GM03348 (cell line): ENCODE results near the gene TCERG1L.
"Not testable (repeated sequence)": the region's sequence is repeated elsewhere in the genome, so short reads cannot be mapped to it uniquely, and the experiment has no call there.

Source experiments
- DNase-seq: peaks from one replicate; pipeline ENCODE4 v3.0.0; 2012; ENCODE audit warnings: low spot score

TCERG1L gene

DNA sequence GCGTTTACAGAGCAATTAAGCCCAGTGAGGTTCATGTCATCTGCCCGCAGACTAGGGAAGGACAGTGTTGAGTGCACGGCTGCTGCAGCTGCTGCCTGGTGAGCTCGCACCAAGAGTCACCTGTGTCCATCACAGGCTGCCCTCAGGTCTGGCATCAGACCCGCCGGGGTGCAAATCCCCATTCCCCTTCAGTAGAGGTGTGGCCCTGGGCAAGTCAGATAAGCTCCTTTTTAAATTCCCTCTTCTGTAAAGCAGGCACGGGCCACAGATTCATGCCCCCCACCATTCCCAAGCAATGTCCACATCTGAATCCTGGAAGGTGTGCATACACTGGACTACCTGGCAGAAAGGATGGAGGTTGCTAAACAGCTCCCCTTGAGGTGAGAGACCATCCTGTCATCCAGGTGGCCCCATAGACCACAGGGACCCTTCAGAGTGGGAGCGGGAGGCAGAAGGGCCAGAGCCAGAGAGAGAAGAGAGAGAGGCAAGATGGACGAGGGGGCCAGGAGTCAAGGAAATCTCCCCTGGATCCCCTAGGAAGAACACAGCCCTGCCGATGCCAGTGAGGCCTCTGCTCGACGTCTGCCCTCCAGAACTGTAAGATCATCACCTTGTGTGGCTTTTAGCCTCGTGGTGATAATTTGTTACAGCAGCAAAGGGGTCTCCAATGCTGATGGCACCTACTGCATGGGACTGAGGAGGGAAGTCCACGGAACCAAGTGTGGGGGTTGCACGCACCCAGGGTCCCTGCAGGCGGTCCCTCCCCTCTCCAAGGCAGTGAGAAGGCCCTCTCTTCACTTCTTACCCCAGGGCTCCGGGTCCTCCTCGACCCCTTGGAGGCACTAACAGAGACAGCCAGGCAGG lies 168.8 kb downstream of the TCERG1L start:
- no peak for DNase-seq

DNA sequence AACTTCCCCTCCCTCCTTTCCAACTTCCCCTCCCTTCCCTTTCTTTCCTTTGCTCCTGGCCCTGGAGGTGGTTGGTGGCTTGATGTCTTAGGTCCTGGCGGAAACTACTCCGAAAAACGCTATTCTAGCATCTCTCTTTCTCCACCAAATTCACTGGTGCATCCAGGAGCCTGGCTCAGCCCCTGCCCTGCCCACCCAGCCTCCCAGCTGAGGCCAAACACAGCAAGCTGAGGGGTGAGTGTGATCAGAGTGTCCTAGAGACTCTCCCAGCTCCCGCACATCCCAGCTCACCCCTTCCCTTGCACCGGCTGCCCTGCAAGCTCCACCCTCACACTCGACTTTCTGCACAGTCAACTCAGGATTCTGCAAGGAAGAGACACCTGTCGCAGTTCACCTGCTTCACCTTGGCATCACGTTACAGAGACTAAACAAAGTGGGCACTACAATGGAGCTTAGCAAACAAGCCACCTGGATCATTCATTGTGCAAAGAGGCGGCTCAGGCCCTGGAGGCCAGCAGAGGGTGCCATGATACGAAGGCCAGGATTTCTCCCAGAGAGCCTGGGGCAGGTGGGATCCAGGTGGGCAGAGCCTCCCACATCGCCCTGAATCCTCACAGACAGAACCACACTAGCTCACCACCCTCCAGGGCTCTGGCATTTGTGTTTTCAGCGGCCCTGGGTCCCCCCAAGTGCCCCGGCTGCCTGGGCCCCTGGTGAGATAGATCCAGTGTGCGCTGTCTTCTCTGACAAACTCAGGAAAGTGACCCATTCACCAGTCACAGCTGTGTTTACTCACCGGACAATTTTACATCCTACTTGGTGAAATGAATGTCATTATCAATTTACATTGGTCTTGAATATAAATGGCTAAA lies 169.6 kb downstream of the TCERG1L start:
- no peak for DNase-seq

GRCh38 chr10:131141207-131141606 lies 170.3 kb downstream of the TCERG1L start:
- no peak for DNase-seq

DNA sequence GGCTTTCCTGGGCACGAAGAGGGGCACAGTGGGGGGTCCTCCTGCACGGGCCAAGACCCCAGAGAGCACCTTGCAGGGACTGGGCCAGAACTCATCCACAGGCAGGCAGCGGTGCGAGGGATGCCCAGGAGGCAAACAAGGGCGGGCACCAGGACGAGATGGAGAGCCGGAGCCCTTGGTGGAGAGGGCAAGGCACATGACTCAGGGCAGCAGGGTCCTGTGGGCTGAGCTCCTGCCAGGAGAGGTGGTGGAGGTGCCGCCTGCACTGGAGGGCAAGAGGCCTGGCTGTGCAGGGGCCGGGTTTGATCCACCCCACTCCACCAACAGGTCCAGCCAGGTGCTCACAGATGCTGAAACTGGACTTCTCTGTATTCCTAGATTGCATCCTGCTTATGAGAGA lies 170.9 kb downstream of the TCERG1L start:
- no peak for DNase-seq

DNA sequence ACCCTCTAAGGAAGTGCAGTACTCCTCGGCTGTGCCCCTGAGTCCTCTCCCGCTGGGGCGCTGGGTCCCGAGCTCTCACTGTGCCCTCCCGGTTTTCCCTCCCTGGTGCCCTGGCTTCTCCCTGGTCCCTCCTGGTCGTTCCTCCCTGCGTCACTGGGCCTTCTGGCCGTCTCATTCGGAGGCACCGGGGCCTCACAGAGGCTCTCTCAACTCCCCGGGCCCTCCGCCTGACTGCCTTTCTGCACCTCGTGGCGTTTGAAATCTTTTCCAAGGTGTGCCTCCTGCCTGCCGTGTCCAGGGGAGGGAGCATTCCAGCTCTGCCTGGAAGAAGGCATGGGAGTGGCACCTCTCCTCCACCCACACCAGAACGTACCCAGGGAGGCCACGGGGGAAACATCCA lies 174.3 kb downstream of the TCERG1L start:
- DNase-seq, result no peak

DNA sequence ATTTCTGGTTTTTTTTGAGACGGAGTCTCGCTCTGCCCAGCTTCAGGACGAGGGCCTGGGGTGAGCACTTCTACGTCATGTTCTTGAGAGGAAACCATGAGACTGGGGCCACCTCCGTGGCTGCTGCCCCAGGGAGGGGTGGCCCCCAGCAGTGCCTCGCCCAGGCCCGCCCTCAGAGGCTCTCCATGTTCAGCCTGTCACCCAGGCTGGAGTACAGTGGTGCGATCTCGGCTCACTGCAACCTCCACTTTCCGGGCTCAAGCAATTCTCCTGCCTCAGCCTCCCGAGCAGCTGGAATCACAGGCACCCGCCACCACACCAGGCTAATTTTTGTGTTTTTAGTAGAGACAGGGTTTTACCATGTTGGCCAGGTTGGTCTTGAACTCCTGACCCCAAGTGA lies 175.2 kb downstream of the TCERG1L start:
- DNase-seq, result not testable (repeated sequence)

GRCh38 chr10:131135716-131136115 lies 175.8 kb downstream of the TCERG1L start:
- DNase-seq, result no peak

- DNase-seq, result no peak
These were observed 176.9 kb downstream of the TCERG1L start for GRCh38 chr10:131134651-131135050.

DNA sequence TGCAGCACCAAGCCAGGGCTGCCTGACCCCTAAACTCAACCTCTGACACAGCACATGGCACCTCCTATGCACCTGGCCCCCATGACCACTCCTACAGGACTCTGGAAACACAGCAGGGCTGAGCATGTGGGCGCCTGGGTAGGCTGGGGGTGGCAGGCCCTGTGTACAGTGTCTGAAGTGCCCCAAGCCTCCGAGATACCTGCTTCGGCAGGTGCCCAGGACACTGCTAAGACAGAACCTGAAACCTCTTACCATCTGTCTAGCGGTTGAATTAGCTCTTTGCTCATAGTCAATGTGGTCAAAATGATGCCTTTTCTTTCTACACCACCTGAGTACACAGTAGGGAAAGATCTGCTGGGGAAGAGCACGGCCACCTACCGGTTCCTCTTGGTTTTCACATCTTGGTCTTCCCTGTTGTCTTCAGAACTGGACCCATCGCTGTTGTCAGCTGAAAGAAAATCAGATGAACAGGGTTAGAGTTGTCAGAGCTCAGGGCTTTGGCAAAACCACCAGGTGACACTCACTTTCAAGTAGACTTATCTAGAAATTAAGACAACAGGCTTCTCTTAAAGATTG lies 177.4 kb downstream of the TCERG1L start:
- DNase-seq, result no peak

- no peak for DNase-seq
These were observed 178.8 kb downstream of the TCERG1L start for GRCh38 chr10:131132681-131133080.

GRCh38 chr10:131131726-131132591 lies 179.6 kb downstream of the TCERG1L start:
- DNase-seq, result no peak

- no peak for DNase-seq
These were observed 181.5 kb downstream of the TCERG1L start for GRCh38 chr10:131130025-131130424.

DNA sequence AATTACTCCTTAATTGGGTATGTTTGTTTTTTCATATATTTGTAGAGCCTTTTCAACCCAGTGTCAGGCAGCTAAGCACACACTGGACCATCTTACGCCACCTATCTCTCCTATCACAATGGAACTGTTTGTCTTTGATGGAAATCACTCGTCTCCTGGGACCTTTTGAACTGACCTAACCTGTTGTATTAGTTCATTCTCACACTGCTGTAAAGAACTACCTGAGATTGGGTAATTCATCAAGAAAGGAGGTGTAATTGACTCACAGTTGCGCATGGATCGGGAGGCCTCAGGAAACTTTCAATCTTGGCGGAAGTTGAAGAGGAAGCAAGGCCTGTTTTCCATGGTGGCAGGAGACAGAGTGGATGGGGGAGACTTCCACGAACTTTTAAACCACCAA lies 182.0 kb downstream of the TCERG1L start:
- no peak for DNase-seq

GRCh38 chr10:131128731-131129130 lies 182.8 kb downstream of the TCERG1L start:
- no peak for DNase-seq

DNA sequence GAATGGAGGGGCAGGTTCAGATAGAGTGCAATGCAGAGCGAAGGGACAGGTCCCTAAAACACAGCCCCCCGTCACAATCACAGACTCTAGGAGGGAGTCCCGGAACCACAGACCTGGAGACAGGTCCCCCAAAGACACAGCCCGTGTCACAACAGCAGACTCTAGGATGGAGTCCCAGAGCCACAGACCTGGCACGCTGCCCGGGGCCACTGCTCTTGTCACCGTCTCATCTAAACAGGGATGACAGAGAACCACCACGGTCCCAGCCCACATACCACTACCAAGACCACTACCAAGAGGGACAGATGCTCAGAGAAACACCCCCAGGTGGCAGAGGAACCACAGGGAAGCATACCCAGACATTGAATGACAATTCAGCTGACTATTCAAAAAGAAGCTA lies 183.9 kb downstream of the TCERG1L start:
- DNase-seq, result no peak

DNA sequence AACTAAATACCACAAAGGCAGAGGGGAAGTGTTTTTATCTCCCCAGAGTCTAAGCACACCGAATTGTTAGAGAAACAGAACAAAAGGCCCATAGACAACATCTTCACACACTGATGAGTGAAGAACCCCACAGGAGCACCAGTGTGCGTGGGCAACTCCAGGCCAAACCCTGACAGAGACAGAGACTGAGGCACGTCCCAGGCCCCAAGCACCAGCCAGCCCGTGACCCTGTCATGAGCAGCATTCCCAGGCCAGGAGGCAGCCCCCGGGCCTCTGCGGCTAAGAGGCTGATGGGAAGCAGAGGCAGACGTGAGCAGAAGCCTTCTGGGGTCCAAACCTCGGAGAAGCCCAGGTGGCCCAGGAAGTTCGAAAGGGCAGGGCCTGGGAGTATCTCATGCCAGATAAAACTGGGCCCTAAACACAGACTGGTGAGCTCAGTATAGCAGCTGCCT lies 184.4 kb downstream of the TCERG1L start:
- no peak for DNase-seq

GRCh38 chr10:131126321-131127137 lies 185.0 kb downstream of the TCERG1L start:
- DNase-seq, result no peak

DNA sequence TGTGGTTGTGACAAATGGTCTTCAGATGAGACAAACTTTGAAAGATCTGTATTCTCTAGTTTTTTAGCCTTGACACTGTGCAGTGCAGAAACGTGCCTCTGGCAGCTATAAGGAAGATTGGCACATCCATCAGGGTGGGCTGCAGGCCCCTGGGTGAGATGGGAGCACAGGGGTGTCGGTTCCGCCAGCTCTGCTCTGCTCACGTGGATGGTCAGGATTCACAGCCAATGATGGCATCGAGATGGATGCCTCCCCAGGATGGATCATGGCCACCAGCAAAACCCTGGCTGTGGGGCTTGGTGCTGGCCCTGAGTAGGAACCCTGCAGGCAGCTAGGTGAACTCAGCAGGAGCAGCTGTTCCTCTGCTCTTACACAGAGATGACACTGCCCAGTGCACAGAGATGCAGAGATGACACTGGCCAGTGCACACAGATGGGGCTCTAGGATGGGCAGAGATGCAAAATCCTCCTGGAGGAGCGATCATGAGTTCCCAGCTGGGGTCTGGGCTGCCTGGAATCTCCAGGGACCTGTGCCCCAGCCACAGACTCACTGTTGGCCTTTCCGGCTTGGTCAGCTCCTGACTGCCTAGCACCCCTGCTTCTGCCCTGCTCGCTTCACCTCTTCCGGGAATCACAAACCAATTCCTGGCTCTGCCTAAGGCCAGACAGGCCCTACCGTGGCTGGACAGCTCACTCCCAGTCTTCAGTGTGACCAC lies 185.9 kb downstream of the TCERG1L start:
- DNase-seq, result no peak

GRCh38 chr10:131124945-131125344 lies 186.6 kb downstream of the TCERG1L start:
- no peak for DNase-seq

- DNase-seq, result no peak
These were observed 188.0 kb downstream of the TCERG1L start for GRCh38 chr10:131123496-131123895.
